SKM-1 (cell line): ENCODE data around the gene CTNNA3.
"Not testable (repeated sequence)": the region's sequence is repeated elsewhere in the genome, so short reads cannot be mapped to it uniquely, and the experiment has no call there.

Source experiments
- DNase-seq: peaks from one replicate; lab custom pipeline; 2025; ENCODE audit not compliant: unreplicated experiment; lab: John Stamatoyannopoulos, UW

CTNNA3 gene

DNA sequence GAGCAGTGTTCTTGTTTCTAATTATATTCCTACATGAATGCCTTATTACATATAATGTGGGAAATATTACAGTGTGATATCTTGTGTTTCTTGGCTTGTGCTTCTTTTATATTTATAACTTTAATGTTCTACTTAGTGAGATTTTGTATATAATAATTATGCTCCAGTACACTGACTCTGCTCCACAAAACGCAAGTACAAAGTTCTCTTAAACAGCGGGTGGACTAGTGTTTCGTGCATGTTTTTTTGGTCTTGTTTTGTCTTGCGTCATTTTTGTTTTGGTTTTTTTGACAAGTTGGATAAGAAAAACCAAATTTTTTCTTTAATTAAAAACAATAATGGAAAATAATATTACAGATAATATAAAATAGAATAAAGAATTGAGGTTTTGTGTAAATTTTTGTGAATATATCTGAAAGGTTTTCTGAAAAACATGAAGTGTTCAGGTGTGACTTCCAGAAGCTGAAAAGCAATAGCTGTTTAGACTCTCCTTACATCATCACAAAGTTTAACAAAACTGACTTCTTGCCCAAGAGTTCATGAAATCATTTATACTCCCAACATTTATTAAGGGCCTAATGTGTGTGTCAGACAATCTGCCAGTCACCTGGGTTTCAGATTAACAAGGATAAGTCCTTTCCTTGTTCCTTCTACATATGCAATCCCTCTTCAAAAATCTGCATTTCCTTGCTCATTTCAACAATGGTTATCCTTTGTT, 438.4 kb downstream of the CTNNA3 start:
- no peak for DNase-seq

DNA sequence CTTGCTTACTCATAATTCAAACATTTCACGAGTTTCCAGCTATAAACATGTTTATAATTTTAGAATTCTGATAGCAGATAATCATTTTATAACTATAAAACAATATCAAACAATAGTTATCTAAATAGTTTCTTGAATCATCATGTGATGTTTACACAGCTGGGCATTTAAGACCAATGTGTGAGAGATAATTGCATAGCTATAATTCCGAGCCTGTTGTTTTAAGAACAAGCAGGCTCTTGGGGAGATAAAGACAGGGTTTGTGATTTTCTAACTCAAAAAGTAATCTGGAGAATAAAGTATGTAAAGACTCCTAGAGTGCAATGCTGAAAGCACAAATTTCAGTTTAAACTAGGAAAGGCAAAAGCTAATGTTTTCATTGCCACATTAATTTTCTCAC, 439.0 kb downstream of the CTNNA3 start:
- no peak for DNase-seq

DNA sequence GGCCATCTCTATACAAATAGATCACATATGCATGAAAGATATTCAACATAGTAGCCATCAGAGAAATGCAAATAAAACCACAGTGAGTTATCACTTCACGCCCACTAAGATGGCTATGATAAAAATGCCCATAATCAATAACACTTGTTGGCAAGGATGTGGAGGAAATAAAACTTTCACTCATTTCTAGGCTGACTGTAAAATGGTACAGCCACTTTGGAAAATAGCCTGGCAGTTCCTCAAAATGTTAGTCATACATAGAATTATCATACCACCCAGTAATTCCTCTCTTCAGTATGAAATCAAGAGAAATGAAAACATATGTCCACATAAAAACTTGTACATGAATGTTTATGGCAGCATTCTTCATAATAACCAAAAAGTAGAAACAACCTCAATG, 445.3 kb downstream of the CTNNA3 start:
- no peak for DNase-seq

DNA sequence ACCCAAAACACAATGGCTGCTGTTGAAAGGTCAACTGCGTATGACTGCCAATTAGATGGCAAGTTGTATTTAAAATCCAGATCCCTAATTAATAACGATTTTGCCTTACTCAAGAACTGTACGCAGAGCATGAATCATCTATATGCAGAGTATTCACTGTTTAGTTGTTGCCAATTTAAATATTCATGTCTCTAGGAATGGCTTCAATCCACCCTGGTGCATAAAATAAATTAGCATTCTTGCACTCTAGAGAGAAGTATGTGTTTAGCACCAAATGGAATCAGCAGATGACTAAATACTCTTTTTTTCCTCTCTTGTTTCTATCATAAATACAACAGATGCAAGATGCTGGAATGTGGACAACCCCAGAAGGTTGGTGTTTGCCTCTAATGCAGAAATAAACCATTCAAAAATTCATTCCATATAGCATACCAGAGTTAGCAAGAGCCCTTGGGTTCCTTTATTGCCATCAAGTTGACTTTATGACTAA, 449.9 kb downstream of the CTNNA3 start:
- no peak for DNase-seq

DNA sequence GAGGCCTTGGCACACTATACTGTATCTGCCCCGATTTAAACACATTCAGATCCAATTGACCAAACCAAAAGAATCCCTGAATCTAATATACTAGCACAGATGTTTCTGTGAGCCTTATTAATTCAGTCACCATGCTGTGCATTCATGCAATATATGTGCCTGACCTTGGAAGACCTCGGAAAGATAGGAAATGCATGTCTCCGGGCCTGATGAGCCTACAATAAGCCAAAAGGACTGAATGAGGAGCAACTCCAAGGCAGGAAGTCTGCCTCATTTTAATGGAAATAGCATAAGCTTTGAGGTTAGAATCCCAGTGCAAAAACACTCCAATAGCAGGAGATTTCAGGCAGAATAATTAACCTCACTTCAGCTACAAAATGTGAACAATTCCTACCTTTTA, 453.5 kb downstream of the CTNNA3 start:
- DNase-seq = no peak

DNA sequence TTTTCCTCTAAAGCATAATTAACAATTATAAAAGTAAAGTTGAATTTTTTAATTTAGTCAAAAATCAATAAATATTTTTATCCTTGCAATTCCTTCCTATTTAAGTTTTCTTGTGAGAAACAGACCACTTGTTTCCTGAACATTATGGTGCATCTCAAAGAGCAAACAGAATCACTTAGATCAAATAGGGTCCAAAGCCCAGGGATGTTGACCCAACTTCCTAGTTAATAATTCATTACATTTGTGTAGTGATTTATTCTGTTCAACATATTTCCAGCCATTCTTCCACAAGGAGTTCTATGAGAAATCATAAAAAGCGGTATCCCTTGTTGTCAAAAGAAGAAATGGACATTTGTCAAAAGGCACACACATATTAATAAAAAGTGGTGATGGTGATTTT, 454.5 kb downstream of the CTNNA3 start:
- DNase-seq = no peak

DNA sequence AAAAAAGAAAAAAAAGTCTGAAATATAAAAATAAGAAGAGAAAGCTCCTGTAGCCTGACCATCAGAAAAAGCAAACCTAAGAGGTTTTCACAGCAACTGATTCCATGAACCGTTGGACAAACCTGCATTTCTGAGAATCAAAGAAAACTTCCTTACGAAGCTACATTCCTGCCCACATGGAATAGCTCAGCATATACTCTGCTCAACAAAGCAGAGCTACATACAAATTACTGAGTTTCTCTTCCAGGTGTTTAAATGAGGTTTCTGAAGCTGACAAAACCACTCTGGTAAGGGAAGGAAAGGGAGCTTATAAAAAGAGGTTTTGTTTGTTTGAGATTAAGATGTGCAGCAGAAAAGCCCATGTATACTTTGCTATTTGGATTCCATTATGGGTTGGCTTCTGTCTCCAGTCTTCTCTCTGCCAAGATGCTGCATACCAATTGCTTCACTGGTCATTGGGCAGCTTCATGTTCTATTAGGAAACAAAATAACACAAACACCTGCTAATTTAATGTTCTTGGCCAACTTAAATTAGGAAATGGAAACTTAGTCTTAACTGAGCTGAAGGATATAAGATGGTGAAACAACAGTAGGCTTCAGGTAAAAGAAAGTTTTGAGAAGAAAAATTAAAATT, 456.0 kb downstream of the CTNNA3 start:
- DNase-seq = no peak

DNA sequence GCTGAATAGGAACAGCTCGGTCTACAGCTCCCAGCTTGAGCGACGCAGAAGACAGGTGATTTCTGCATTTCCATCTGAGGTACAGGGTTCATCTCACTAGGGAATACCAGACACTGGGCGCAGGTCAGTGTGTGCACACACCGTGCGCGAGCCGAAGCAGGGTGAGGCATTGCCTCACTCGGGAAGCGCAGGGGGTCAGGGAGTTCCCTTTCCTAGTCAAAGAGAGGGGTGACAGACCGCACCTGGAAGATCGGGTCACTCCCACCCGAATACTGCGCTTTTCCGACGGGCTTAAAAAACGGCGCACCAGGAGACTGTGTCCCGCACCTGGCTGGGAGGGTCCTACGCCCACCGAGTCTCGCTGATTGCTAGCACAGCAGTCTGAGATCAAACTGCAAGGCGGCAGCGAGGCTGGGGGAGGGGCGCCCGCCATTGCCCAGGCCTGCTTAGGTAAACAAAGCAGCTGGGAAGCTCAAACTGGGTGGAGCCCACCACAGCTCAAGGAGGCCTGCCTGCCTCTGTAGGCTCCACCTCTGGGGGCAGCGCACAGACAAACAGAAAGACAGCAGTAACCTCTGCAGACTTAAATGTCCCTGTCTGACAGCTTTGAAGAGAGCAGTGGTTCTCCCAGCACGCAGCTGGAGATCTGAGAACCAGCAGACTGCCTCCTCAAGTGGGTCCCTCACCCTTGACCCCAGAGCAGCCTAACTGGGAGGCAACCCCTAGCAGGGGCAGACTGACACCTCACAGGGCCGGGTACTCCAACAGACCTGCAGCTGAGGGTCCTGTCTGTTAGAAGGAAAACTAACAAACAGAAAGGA, 465.1 kb downstream of the CTNNA3 start:
- not testable (repeated sequence) for DNase-seq

DNA sequence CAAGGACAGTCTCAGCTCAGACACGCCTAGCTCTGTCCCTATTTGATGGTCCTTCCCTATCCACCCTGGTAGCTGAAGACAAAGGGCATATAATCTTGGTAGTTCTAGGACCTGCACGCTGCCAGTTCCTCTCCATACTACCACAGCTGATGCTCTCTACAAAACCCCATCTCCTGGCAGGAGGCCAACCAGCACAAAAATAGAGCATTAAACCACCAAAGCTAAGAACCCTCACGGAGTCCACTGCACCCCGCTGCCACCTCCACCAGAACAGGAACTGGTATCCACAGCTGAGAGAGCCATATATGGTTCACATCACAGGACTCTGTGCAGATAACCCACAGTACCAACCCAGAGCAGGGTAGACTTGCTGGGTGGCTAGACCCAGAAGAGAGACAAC, 470.8 kb downstream of the CTNNA3 start:
- no peak for DNase-seq

DNA sequence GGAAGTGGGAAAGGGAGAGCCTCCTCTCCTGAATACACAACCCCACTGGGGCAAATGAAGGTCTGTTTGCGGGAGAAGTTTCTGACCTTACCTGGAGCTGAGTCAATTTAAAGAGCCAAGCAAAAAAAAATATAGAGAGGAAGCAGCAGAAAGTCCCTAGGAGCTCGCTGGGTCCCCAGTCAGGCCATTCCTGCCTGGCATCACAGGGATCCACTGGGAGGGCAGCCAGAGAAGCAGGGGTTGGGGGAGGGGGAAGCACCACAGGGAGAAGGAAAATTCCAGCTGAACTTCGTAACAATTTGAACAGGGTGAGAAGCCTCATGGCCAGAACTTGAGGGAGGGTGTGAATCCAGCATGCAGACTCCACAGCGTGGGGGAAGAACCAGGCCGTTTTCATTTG, 471.4 kb downstream of the CTNNA3 start:
- DNase-seq = no peak

DNA sequence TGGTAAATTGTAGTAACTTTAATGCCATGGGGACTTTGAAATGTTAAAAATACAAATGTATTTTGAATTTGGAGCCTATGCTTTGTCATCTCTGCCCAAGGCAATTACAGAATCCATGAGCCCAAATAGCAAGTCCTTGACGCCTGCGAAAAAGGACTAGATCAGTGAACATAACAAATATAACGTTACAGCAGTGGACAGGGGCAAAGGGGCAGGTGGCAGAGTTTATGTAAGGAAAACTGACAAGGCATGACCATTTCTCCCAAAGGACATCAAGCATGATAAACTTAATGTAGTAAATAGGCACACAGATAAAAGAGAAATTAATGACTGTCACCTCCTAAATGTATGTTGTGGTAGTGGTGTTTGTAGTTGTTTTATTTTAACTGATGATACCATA, 473.1 kb downstream of the CTNNA3 start:
- no peak for DNase-seq

DNA sequence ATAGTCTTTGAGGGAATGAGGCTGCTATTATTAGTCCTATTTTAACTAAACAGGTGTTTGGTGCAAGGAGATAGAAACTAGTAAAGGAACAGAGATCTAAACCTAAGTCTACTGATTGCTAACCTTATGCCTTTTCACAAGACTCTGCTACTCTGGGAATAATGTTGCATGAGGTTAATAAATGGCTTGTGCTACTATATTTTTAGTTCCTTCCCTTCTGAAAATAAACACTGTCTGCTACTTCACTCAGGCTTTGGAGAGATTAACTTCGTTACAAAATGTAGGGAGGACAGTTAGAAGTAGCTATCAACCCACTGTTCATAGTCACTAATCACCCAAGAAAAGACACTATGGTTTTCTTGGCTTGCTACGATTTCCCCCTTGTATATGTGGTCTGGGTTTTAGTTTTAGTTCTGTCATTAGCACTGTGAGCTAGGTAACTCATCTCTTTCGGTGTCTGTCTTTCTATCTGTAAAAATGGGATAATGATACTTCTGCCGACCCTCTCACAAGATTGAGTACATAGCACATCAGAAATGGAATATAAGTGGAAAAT, 474.0 kb downstream of the CTNNA3 start:
- no peak for DNase-seq

DNA sequence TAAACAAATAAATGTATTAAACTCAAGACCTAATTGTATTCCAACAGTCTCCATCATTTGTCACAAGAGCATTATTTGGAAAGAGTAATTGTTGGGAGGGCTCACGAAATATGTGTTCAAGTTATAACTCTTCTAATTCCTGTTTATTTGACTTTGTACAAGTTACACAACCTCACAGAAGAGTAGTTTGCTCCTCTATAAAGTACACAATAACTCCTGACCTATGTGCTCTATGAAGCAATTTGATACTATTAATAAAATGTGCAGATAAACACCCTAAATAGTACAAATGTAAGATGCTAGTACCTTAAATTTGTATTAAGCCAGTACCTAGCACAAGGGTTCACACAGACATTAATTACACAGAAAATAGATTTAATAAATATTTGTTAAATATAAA, 484.3 kb downstream of the CTNNA3 start:
- DNase-seq = no peak

DNA sequence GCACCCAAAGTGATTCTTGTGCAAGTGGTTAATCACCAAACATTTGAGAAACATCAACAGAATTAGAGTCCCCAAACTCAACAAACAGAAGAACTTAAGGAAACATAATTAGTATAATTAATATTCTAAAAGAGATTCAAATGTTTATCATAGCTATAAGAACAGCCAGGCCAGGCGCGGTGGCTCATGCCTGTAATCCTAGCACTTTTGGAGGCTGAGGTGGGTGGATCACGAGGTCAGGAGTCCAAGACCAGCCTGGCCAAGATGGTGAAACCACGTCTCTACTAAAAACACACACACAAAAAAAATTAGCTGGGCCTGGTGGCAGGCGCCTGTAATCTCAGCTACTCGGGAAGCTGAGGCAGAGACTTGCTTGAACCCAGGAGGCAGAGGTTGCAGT, 488.1 kb downstream of the CTNNA3 start:
- DNase-seq = not testable (repeated sequence)

DNA sequence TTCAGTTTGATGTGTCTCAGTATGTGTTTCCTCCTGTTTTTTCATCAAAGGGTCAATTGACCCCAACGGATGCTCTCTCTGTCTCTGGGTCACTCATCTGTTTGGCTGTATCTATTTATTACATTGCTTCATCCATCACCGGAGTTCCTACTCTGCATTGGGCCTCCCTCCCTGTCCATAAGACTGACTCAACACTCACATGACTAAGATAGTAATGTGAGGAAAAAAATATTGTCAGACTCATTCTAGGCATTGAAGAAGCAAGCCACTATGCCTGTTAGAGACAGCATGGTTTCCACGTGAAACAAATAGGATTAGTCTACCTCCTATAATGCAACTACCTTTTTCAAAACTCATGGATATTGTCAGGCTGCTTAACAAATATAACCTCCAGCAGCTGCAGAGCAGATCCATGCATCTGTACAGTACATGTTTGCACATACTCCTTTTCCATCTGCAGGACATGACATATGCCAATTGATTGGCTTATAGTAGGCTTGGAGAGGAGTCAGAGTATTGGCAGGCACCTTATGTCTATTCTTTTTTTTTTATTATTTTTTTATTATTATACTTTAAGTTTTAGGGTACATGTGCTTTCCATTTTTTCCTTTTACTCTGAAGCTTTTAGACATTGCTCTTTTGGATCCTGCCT, 495.0 kb downstream of the CTNNA3 start:
- no peak for DNase-seq

DNA sequence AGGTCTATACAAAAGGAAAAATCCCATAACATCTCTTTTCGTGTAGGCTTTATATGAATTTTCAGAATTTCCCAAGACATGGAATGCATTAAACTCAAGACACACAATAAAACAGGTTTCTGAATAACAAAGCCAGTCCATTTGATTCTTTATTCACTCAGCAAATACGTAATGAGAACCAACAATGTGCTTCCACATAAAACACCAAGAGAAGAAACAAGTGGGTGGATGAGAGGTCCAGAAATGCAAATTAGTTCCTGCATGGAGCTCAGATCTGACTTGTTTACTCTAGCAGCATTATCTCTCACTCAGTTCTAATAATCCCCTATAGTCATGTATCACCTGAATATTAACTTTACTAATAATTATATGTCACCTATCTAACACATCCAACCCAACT, 520.6 kb downstream of the CTNNA3 start:
- no peak for DNase-seq

DNA sequence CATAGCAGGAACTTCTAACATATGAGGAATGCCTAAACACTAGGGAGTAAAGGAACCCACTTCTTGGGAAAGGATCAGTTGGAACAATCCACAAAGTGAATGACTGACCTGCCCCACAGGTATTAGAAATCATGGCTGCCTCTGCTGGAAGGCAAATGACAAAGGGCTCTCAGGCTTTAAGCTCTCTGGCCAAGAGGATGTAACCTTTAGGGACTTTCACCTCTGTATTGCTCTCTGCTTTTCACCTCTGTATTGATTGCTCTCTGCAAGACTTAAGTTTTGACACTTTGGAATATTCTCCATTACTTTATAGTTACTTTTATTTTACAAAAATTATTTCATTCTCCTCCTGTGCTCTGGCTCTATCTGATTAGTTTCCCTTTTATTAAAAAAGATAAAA, 522.2 kb downstream of the CTNNA3 start:
- no peak for DNase-seq

DNA sequence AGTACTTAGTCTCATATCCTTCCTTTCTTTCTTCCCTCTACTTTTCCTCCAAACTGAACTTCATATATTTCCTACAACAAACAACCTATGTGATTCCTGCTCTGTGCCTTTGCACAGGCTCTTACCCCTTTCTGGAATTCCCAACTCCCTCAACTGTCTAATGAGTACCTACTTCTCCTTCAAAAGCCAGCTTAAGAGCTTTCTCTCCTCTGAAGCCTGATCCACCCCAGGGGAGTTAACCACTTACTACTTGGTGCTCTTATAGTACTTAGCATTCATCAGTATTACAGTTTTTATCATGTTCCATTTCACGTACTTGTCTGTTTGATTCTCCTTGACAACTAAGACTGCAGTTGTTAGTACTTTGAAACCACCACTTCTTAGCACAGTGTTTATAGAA, 524.0 kb downstream of the CTNNA3 start:
- no peak for DNase-seq

DNA sequence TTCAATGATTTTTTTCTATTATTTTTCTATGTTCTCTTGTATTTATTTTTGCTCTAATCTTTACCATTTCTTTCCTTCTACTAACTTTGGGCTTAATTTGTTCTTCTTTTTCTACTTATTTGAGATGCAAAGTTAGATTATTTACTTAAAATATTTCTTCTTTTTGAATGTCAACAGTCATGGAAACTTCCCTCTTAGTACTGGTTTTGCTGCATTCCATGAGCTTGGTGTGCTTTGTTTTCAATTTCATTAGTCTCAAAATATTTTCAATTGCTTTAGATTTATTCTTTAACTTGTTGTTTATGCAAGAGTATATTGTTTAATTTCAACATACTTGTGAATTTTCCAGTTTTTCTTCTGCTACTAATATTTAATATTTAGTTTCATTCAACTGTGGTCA, 539.8 kb downstream of the CTNNA3 start:
- no peak for DNase-seq

DNA sequence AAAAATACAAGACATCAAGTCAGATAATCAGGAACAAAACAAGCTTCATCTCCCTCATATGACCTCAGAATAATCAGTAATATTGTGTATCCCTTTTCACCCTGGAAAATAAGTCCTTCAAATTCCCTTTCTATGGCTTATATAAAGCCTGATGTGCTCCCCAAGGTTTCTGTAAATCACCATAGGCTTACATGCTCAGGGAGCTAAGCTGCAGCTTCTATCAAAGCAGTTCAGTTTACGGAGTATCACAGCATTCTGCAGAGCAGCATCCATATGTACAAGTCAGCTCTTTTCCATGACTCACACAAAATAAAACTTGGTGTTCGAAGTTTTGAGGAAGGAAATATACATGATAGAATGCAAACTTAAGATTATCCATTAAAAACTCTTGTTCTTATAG, 544.5 kb downstream of the CTNNA3 start:
- DNase-seq = no peak

DNA sequence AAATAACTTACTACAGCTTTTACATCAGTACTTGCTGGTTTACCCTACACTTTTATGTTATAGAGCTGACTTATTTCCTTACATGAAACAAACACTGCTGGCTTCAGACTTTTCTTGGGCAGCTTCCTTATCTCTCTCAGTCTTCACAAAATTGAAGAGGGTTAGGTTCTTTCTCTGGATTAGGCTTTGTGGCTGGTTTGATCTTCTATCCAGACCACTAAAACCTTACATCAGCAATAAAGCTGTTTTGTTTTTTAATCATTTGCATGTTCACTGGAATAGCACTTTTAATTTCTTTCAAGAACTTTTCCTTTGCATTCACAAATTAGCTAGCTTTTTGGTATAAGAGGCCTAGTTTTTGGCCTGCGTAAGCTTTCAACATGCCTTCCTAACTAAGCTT, 551.5 kb downstream of the CTNNA3 start:
- no peak for DNase-seq
